AG09319 (cell line): ENCODE data around the gene NEDD4L.

Experiments used
- DNase-seq: peaks from one replicate; pipeline ENCODE4 v3.0.0-alpha.2; 2010; ENCODE audit warnings: low read depth; ENCODE audit errors: extremely low read depth
- TF ChIP-seq, protein P1 (sequence below): IDR thresholded peaks from 2 replicates; pipeline ENCODE4 v1.5.1; 2011; ENCODE audit warnings: low read depth, mild to moderate bottlenecking, inconsistent platforms, low read length, moderate library complexity

NEDD4L gene

DNA sequence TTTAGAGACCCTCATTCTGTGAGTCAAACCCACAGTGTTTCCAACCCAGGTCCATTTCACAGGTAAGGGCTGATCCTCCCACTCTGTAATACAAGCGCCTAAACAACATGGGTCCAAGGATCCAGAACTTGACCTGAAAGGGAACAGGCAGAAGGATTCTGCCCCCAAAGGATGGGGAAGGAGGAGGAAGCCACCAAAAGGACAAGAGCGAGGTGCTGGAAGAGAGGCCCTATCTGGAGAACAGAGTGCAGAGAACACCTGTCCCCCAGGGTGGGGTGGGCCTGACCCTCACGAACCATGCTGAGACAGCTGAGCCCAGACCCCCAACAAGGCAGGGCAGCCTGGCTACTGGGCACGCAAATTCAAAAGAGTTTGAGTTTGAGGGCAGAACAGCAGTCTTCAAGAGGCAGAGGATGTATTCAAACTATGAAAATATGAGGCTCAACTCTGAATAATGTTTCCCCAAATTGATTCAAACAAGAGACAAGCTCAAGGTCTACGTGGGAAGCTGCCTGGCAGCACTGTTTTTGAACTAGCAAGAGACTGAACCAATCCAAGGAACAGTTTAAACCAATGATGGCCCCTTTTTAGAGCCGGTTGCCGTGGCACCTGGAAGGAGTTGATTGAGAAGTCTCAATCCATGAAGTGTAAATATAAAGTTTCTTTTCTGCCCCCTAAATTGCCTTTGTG, 372.1 kb downstream of the NEDD4L start:
- DNase-seq, result no peak
- TF ChIP-seq, protein P1, sequence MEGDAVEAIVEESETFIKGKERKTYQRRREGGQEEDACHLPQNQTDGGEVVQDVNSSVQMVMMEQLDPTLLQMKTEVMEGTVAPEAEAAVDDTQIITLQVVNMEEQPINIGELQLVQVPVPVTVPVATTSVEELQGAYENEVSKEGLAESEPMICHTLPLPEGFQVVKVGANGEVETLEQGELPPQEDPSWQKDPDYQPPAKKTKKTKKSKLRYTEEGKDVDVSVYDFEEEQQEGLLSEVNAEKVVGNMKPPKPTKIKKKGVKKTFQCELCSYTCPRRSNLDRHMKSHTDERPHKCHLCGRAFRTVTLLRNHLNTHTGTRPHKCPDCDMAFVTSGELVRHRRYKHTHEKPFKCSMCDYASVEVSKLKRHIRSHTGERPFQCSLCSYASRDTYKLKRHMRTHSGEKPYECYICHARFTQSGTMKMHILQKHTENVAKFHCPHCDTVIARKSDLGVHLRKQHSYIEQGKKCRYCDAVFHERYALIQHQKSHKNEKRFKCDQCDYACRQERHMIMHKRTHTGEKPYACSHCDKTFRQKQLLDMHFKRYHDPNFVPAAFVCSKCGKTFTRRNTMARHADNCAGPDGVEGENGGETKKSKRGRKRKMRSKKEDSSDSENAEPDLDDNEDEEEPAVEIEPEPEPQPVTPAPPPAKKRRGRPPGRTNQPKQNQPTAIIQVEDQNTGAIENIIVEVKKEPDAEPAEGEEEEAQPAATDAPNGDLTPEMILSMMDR, result no peak

DNA sequence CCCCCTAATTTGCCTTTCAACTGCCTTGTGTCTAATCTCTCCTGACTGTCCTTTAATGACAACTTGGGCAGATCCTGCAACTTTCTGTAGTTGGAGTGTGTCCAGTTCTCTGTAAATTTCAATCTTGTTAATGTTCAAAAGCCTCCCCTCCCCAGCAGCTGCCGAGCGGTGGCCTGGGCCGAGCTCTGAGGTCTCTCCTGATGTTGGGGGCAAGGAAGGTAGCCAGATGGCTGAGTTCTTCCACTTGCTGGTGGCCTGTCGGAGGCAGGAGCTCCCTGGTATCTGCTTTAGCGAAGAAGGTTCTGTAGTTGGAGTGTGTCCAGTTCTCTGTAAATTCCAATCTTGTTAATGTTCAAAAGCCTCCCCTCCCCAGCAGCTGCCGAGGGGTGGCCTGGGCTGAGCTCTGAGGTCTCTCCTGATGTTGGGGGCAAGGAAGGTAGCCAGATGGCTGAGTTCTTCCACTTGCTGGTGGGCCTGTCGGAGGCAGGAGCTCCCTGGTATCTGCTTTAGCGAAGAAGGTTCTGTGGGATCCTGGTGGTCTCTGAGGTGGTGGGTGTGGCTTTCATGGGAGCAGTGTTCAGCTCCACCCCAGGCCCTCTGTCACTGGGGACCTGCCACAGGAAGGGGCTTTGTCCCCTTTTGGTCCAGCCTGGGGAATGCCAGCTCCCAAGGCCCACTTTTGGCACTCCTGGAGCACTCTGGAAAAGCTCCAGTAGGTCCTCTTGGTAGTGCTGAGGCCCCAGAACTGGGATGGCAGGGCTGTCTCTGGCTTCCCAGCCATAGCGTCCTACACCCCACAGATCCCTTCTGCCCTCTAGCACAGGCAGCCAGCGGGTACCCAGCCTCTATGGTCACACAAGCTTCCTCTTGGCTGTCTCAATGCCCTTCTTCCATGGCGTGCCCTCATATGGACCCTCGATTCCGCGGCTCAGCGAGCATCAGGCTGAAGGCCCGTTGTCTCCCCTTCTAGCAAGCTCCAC, 373.0 kb downstream of the NEDD4L start:
- TF ChIP-seq, protein P1, result no peak
- DNase-seq, result no peak

DNA sequence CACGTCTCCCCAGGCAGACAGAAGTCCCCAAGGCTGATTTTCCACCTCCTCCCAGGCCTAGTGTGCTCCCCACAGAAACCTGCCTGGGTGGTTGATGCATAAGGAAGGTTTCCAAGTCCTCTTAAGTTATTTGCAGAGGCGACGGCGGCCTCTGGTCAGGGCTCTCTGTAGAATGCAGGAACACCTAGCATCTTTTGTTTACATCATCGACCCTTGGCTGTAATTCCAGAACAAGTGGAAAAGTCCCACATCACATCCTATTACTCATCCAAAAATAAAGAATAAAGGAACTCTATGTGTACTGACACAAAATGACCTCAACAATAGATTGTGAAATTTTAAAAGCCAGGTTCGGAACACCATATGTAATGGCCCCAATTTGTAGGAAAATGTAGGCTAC, 373.7 kb downstream of the NEDD4L start:
- no peak for DNase-seq
- TF ChIP-seq, protein P1, result no peak

DNA sequence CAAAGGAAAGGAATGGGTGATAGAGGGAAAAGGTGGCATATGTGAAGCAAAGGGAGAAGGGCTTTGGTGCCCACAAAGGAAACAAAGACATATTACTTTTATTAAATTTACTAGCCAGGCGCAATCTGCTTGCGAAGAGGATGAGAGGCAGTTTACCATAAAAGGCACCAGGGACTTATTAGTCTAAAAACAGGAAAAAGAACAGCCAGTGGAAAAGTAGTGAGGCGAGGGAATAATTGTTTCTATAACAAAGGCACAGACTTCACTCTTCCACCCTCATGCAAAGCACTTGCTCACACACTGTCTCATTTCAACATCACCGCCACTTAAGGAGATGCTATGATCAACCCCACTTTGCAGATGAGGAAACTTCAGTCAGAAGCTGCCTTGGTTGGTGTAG, 374.3 kb downstream of the NEDD4L start:
- DNase-seq, result no peak
- TF ChIP-seq, protein P1, result no peak

DNA sequence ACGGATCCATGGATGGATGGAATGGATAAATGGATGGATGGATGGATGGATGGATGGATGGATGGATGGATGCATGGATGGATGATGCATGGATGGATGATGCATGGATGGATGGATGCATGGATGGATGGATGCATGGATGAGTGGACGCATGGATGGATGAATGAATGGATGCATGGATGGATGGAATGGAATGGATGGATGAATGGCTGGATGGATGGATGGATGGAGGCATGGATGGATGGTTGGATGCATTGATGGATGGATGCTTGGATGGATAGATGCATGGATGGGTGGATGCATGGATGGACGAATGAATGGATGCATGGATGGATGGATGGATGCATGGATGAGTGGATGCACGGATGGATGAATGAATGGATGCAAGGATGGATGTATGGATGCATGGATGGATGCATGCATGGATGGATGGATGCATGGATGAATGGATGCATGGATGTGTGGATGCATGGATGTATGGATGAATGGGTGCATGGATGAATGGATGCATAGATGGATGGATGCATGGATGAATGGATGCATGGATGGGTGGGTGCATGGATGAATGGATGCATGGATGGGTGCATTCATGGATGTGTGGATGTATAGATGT, 375.7 kb downstream of the NEDD4L start:
- no peak for DNase-seq
- TF ChIP-seq, protein P1, result no peak

DNA sequence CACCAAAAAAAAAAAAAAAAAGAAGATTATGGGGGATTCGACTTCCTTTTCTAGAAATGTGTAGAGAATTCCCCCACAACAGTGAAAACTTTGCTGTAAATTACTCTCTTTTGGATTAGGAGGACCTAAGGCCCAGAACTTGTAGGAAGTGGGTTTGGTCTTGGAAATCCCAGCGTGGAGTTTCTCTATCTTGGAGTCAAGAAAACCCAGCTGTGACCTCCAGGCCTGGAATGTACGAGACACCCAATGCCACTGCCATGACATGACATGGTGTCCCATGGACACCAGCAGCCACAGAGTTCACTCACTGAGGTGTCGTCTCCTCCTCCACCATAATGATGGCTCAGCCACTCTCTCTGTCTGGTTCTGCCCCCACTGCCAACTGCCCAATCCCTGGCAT, 382.6 kb downstream of the NEDD4L start:
- DNase-seq, result no peak
- TF ChIP-seq, protein P1, result no peak

DNA sequence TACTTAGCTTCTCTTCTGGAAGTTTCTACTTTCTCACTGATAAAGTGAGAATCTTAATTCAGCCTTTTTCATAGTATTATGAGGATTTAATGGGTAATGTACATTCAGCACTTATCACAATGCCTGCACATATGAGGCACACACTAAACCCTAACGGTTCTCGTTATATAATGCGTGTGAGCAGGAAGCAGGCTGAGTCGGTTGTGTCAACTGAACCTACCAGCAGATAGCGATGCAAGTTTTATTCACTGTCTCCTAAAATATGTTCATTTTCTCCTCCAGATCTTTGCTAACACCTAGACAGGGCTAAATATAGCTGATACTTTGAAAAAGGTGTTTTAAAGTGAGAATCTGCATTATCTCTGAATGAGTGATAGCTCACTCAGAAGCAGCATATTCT, 383.3 kb downstream of the NEDD4L start:
- TF ChIP-seq, protein P1, result no peak
- DNase-seq, result no peak
